Stimulated activated CD4-positive, alpha-beta T cell treated with anti-CD3 and anti-CD28 coated beads, Interleukin-2, amount 100 ng/mL, for 48 hours (primary cell): ENCODE measurements around the gene RTEL1.

Experiments used
- DNase-seq, 2 donors: peaks; one replicate each; pipeline ENCODE4 v3.0.0-alpha.2; 2020

The RTEL1 gene

GRCh38 chr20:63690898-63691710, 33.0 kb downstream of the RTEL1 start:
- no peak for DNase-seq

- no peak for DNase-seq
Observed at GRCh38 chr20:63691711-63692435, 33.8 kb downstream of the RTEL1 start.

- DNase-seq: no peak
Observed at GRCh38 chr20:63692436-63693082, 34.4 kb downstream of the RTEL1 start.

- DNase-seq: no peak
Observed at GRCh38 chr20:63693083-63693732, 35.1 kb downstream of the RTEL1 start.

- no peak for DNase-seq
Observed at GRCh38 chr20:63693733-63694583, 35.8 kb downstream of the RTEL1 start.

GRCh38 chr20:63694584-63695423, 36.7 kb downstream of the RTEL1 start:
- no peak for DNase-seq

- DNase-seq: no peak
Observed at GRCh38 chr20:63695424-63696305, 37.6 kb downstream of the RTEL1 start.

- DNase-seq: no peak
Observed at GRCh38 chr20:63696306-63696627, 38.2 kb downstream of the RTEL1 start.

GRCh38 chr20:63696628-63697356, 38.7 kb downstream of the RTEL1 start, which contains the start of gene TNFRSF6B:
TNFRSF6B (plus strand) TSS chr20:63696652; CDS start chr20:63696768, 116 bp downstream.
- no peak for DNase-seq

- DNase-seq: no peak
Observed at GRCh38 chr20:63697357-63697867, 39.3 kb downstream of the RTEL1 start.

- no peak for DNase-seq
Observed at GRCh38 chr20:63697868-63698545, 39.9 kb downstream of the RTEL1 start.

GRCh38 chr20:63698739-63699465, 40.8 kb downstream of the RTEL1 start:
- peak; percentile 49 to 53 for DNase-seq

- DNase-seq: no peak
Observed at GRCh38 chr20:63699466-63700198, 41.5 kb downstream of the RTEL1 start.

- no peak for DNase-seq
Observed at GRCh38 chr20:63700199-63701050, 42.3 kb downstream of the RTEL1 start.

- no peak for DNase-seq
Observed at GRCh38 chr20:63701051-63701328, 42.9 kb downstream of the RTEL1 start.

GRCh38 chr20:63701329-63702035, 43.4 kb downstream of the RTEL1 start:
- DNase-seq: no peak
